HepG2 (cell line): ENCODE measurements around the gene C12orf56. TPM values are rescaled to one million over a fixed set of nuclear protein-coding genes. Genes with fewer than 3 reads are reported as not detected.

ENCODE experiments used
- ATAC-seq: fragments of 200-7000 bp; cut with Tn5 transposase; 3 replicates; pipeline ENCODE4 v1.9.1; 2020; ENCODE audit warnings: mild to moderate bottlenecking, moderate library complexity
- BruUV-seq: library from RNA; stranded (reverse); fragments of 400-500 nt; replicated peaks from 2 replicates; lab custom pipeline; 2021; lab: Mats Ljungman, UMichigan
- CTCF ChIA-PET: fragments of 300-600 bp; formaldehyde crosslinking; extraction: SDS; loops from one replicate; lab custom pipeline; 2021; ENCODE audit warnings: low total read pairs, inconsistent platforms, low intra/inter-chr PET ratio; lab: Yijun Ruan, JAX
- POLR2A ChIA-PET: fragments of 350-600 bp; sonication (Branson Sonifier 250); formaldehyde crosslinking; loops from one replicate; lab custom pipeline; 2020; ENCODE audit warnings: antibody characterized with exemption, inconsistent platforms; lab: Yijun Ruan, JAX
- DNase-seq: peaks from one replicate; pipeline ENCODE4 v3.0.0-alpha.2; 2015; ENCODE audit warnings: low spot score
- FAIRE-seq: peaks from 3 replicates; lab custom pipeline; 2011; peaks lifted over from hg19 to GRCh38; lab: Jason Lieb, UNC
- H2AFZ ChIP-seq: one replicate; pipeline ENCODE4 v1.6.1; 2011; ENCODE audit warnings: low read length, inconsistent platforms
- H3K27ac ChIP-seq: fragments of 300-600 bp; 3 replicates; pipeline ENCODE4 v1.8.0; 2011; ENCODE audit warnings: mixed run types, mild to moderate bottlenecking, mixed read lengths, low read length, inconsistent platforms; ENCODE audit not compliant: insufficient read depth; ENCODE audit errors: extremely low read length
- H3K27me3 ChIP-seq, 2 experiments: fragments of 200-600 bp in 1 of 2; 2 replicates in 1 of 2; 3 replicates in 1 of 2; pipeline versions ENCODE4 v1.6.0 to v1.8.0; 2011; ENCODE audit warnings: low read length in 2 of 2, mild to moderate bottlenecking in 2 of 2, moderate library complexity in 2 of 2, inconsistent platforms in 1 of 2; ENCODE audit not compliant: insufficient read depth in 2 of 2, control insufficient read depth in 1 of 2
- H3K36me3 ChIP-seq, 2 experiments: fragments of 200-600 bp in 1 of 2; replicated peaks in 1 of 2; 2 replicates in 1 of 2; 3 replicates in 1 of 2; pipeline versions ENCODE4 v1.5.1 to v1.8.0; 2011; ENCODE audit warnings: low read length in 2 of 2, inconsistent platforms in 1 of 2; ENCODE audit not compliant: insufficient read depth in 2 of 2, control insufficient read depth in 1 of 2
- H3K4me1 ChIP-seq: 2 replicates; pipeline ENCODE4 v1.5.1; 2012; ENCODE audit warnings: low read length, inconsistent platforms; ENCODE audit not compliant: insufficient read depth
- H3K4me2 ChIP-seq: 2 replicates; pipeline ENCODE4 v1.6.0; 2011; ENCODE audit warnings: low read depth, low read length, inconsistent platforms
- H3K4me3 ChIP-seq, 3 experiments: fragments of 200-600 bp in 1 of 3; sonication (generic), shearing (Covaris generic) in 1 of 3; replicated peaks in 1 of 3; 2 replicates each; pipeline ENCODE4 v1.5.1; 2011 to 2016; ENCODE audit warnings: low read length in 3 of 3, inconsistent platforms in 2 of 3, low read depth in 2 of 3, mild to moderate bottlenecking in 2 of 3, control low read depth in 1 of 3, mixed read lengths in 1 of 3; ENCODE audit not compliant: insufficient read depth in 1 of 3
- H3K79me2 ChIP-seq: one replicate; pipeline ENCODE4 v1.6.1; 2011; ENCODE audit warnings: low read length, inconsistent platforms; ENCODE audit not compliant: insufficient read depth
- H3K9ac ChIP-seq: 2 replicates; pipeline ENCODE4 v1.6.0; 2011; ENCODE audit warnings: mild to moderate bottlenecking, low read depth, low read length, inconsistent platforms; ENCODE audit not compliant: insufficient read depth
- H3K9me3 ChIP-seq: 2 replicates; pipeline ENCODE4 v1.5.1; 2012; ENCODE audit warnings: mild to moderate bottlenecking, low read length
- H4K20me1 ChIP-seq: 2 replicates; pipeline ENCODE4 v1.6.0; 2011; ENCODE audit warnings: inconsistent platforms, mild to moderate bottlenecking, low read length, moderate library complexity; ENCODE audit not compliant: insufficient read depth
- ADNP ChIP-seq: sonication (generic); formaldehyde crosslinking; IDR thresholded peaks from 2 replicates; pipeline ENCODE4 v1.4.0; 2020; ENCODE audit warnings: missing genetic modification reagents
- CENPT ChIP-seq: sonication (generic); formaldehyde crosslinking; IDR thresholded peaks from 2 replicates; pipeline ENCODE4 v1.8.0; 2022; ENCODE audit warnings: low read depth, mild to moderate bottlenecking, moderate library complexity, missing genetic modification reagents
- HNF4G ChIP-seq, 2 experiments: sonication (generic) in 1 of 2; formaldehyde crosslinking in 1 of 2; IDR thresholded peaks; 2 replicates each; pipeline versions ENCODE4 v1.4.0 to v1.6.1; 2011 to 2020; ENCODE audit warnings: borderline replicate concordance in 2 of 2, low read depth in 2 of 2, mild to moderate bottlenecking in 2 of 2, low read length in 1 of 2, missing genetic modification reagents in 1 of 2, moderate library complexity in 1 of 2
- KDM1A ChIP-seq: IDR thresholded peaks from 2 replicates; pipeline ENCODE4 v1.6.1; 2016; ENCODE audit warnings: missing compliant biosample characterization
- PCBP1 ChIP-seq: fragments of 200-400 bp; formaldehyde crosslinking; IDR thresholded peaks from 2 replicates; pipeline ENCODE4 v1.6.1; 2017; ENCODE audit warnings: mild to moderate bottlenecking, low read depth, low read length, borderline replicate concordance
- SOX13 ChIP-seq, 3 experiments: fragments of 450-650 bp in 1 of 3; sonication (generic) in 1 of 3; formaldehyde crosslinking in 1 of 3; IDR thresholded peaks in 2 of 3; conservative IDR thresholded peaks in 1 of 3; 2 replicates each; pipeline versions ENCODE4 v1.5.0 to v1.6.1; 2016 to 2020; ENCODE audit warnings: antibody characterized with exemption in 1 of 3, mild to moderate bottlenecking in 1 of 3, missing compliant biosample characterization in 1 of 3, missing genetic modification reagents in 1 of 3, moderate library complexity in 1 of 3
- TGIF2 ChIP-seq: IDR thresholded peaks from 2 replicates; pipeline ENCODE4 v1.6.1; 2016; ENCODE audit warnings: control low read depth, missing compliant biosample characterization
- ZBTB21 ChIP-seq: sonication (generic); formaldehyde crosslinking; IDR thresholded peaks from 2 replicates; pipeline ENCODE4 v1.4.0; 2020; ENCODE audit warnings: missing genetic modification reagents
- ZFP1 ChIP-seq: IDR thresholded peaks from 2 replicates; pipeline ENCODE4 v1.6.1; 2016
- ZKSCAN5 ChIP-seq: sonication (generic); formaldehyde crosslinking; IDR thresholded peaks from 2 replicates; pipeline ENCODE4 v1.5.1; 2020; ENCODE audit warnings: mild to moderate bottlenecking, missing genetic modification reagents
- ZNF558 ChIP-seq: sonication (generic); formaldehyde crosslinking; IDR thresholded peaks from 2 replicates; pipeline ENCODE4 v1.9.0; 2022; ENCODE audit warnings: mild to moderate bottlenecking, missing genetic modification reagents, borderline replicate concordance
- ZNF572 ChIP-seq: sonication (generic); formaldehyde crosslinking; IDR thresholded peaks from 2 replicates; pipeline ENCODE4 v1.5.1; 2020; ENCODE audit warnings: mild to moderate bottlenecking, missing genetic modification reagents
- ZNF766 ChIP-seq: sonication (generic); formaldehyde crosslinking; IDR thresholded peaks from 2 replicates; pipeline ENCODE4 v1.5.0; 2020; ENCODE audit warnings: missing genetic modification reagents, borderline replicate concordance
- WGBS: methylation state at CpG from one replicate; pipeline ENCODE4 v1.1.6; 2017; ENCODE audit warnings: low lambda C conversion rate; 5-methylcytosine and 5-hydroxymethylcytosine counted together
- in situ Hi-C: cut with HindIII; loops from 2 replicates; pipeline ENCODE4 v1.10.0; 2017; ENCODE audit warnings: low pct_unique_long_range_greater_than_20kb; ENCODE audit not compliant: extremely low pct_ligation_motif_present
- intact Hi-C: fragments of 100-400 bp; cut with micrococcal nuclease; formaldehyde crosslinking; loops from one replicate; pipeline ENCODE4 v1.10.0; 2022; ENCODE audit not compliant: unreplicated experiment
- polyA plus RNA-seq, 8 experiments: library from polyadenylated mRNA; depleted of rRNA in 3 of 8; stranded (reverse) in 7 of 8; unstranded in 1 of 8; fragments of >200 nt; fragmentation: Illumina TruSeq in 4 of 8; extraction: Trizol in 4 of 8; gene quantifications; 2 replicates each; pipeline versions ENCODE4 v1.2.1 to v1.2.3, GENCODE V29; 2011 to 2016; ENCODE audit warnings: low read depth in 4 of 8, missing spikeins in 1 of 8, mixed read lengths in 1 of 8; ENCODE audit not compliant: insufficient read depth in 1 of 8
- total RNA-seq, 5 experiments: library from RNA; depleted of rRNA; stranded (reverse); fragments of >200 nt; fragmentation: Illumina TruSeq; extraction: Trizol; gene quantifications; 2 replicates each; pipeline ENCODE4 v1.2.3, GENCODE V29; 2016; ENCODE audit warnings: low read depth in 1 of 5
- TF ChIP-seq, protein P1 (sequence below): sonication (generic); formaldehyde crosslinking; IDR thresholded peaks from 2 replicates; pipeline ENCODE4 v1.5.0; 2020; ENCODE audit warnings: mild to moderate bottlenecking, missing genetic modification reagents, borderline replicate concordance

The C12orf56 gene
- total and polyA plus RNA-seq, 2 of the 13 experiments (the other 11 are each of a cell fraction or from before 2014, with no cell fraction given), result 0.07 TPM; not detected in 1

GRCh38 chr12:64419696-64420095 lies 29.1 kb upstream of the C12orf56 start:
- 0 out of 2 replicates have a peak, but pooled peaks cover 6% of the 10 kb centered on the region for H4K20me1 ChIP-seq
- ChIA-PET CTCF (no interaction called here), POLR2A (no interaction called here)
- no TSS peak for BruUV-seq
- H2AFZ ChIP-seq, result no peak overlapping the region
- no peak for DNase-seq
- no peak for ATAC-seq
- H3K79me2 ChIP-seq, result no peaks in the 10 kb centered on the region
- intact Hi-C loops, result no loop called here
- peaks cover 18 to 81% of the 10 kb centered on the region in 2 experiments for H3K36me3 ChIP-seq
- H3K27me3 ChIP-seq, result no peaks in the 10 kb centered on the region
- no peaks in the 10 kb centered on the region for H3K4me1 ChIP-seq
- in situ Hi-C loops, result no loop called here
- WGBS, result 97% methylated on average over 3 of the region's 3 CpGs
- no peaks in the 10 kb centered on the region for H3K9me3 ChIP-seq
- H3K9ac ChIP-seq, result no peak overlapping the region
- TF ChIP-seq ZBTB21 (CRISPR knock-in tag) (no peak), HNF4G (IDR thresholded peaks at IDR 0.05; ENCODE audit: borderline replicate concordance, low read depth, low read length) (no peak), HNF4G (CRISPR knock-in tag; IDR thresholded peaks at IDR 0.05; ENCODE audit: borderline replicate concordance, low read depth) (no peak), SOX13 (IDR thresholded peaks at IDR 0.05) (no peak), SOX13 (CRISPR knock-in tag; conservative IDR thresholded peaks at IDR 0.05 in 1 of 2, IDR thresholded peaks at IDR 0.05 in 1 of 2) (no peak), CENPT (no peak), ZNF558 (no peak), KDM1A (CRISPR knock-in tag) (no peak), ZNF766 (CRISPR knock-in tag) (no peak), PCBP1 (no peak), TGIF2 (CRISPR knock-in tag) (no peak), ZFP1 (CRISPR knock-in tag) (no peak), ZNF572 (CRISPR knock-in tag) (no peak), ADNP (no peak), ZKSCAN5 (CRISPR knock-in tag) (no peak)
- TF ChIP-seq, protein P1, sequence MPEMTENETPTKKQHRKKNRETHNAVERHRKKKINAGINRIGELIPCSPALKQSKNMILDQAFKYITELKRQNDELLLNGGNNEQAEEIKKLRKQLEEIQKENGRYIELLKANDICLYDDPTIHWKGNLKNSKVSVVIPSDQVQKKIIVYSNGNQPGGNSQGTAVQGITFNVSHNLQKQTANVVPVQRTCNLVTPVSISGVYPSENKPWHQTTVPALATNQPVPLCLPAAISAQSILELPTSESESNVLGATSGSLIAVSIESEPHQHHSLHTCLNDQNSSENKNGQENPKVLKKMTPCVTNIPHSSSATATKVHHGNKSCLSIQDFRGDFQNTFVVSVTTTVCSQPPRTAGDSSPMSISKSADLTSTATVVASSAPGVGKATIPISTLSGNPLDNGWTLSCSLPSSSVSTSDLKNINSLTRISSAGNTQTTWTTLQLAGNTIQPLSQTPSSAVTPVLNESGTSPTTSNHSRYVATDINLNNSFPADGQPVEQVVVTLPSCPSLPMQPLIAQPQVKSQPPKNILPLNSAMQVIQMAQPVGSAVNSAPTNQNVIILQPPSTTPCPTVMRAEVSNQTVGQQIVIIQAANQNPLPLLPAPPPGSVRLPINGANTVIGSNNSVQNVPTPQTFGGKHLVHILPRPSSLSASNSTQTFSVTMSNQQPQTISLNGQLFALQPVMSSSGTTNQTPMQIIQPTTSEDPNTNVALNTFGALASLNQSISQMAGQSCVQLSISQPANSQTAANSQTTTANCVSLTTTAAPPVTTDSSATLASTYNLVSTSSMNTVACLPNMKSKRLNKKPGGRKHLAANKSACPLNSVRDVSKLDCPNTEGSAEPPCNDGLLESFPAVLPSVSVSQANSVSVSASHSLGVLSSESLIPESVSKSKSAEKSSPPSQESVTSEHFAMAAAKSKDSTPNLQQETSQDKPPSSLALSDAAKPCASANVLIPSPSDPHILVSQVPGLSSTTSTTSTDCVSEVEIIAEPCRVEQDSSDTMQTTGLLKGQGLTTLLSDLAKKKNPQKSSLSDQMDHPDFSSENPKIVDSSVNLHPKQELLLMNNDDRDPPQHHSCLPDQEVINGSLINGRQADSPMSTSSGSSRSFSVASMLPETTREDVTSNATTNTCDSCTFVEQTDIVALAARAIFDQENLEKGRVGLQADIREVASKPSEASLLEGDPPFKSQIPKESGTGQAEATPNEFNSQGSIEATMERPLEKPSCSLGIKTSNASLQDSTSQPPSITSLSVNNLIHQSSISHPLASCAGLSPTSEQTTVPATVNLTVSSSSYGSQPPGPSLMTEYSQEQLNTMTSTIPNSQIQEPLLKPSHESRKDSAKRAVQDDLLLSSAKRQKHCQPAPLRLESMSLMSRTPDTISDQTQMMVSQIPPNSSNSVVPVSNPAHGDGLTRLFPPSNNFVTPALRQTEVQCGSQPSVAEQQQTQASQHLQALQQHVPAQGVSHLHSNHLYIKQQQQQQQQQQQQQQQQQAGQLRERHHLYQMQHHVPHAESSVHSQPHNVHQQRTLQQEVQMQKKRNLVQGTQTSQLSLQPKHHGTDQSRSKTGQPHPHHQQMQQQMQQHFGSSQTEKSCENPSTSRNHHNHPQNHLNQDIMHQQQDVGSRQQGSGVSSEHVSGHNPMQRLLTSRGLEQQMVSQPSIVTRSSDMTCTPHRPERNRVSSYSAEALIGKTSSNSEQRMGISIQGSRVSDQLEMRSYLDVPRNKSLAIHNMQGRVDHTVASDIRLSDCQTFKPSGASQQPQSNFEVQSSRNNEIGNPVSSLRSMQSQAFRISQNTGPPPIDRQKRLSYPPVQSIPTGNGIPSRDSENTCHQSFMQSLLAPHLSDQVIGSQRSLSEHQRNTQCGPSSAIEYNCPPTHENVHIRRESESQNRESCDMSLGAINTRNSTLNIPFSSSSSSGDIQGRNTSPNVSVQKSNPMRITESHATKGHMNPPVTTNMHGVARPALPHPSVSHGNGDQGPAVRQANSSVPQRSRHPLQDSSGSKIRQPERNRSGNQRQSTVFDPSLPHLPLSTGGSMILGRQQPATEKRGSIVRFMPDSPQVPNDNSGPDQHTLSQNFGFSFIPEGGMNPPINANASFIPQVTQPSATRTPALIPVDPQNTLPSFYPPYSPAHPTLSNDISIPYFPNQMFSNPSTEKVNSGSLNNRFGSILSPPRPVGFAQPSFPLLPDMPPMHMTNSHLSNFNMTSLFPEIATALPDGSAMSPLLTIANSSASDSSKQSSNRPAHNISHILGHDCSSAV, result no peak
- no peak overlapping the region for H3K27ac ChIP-seq
- H3K4me3 ChIP-seq, result no peak overlapping the region
- no peak for FAIRE-seq
- no peak overlapping the region for H3K4me2 ChIP-seq
